GM21367 (cell line): ENCODE measurements around the gene GPR17.

Experiments
- ATAC-seq: cut with Tn5 transposase; IDR thresholded peaks from one replicate; pipeline ENCODE4 v1.9.1; 2021; ENCODE audit not compliant: unreplicated experiment

The GPR17 gene

GRCh38 chr2:127652786-127653357, 6.9 kb downstream of the GPR17 start:
- ATAC-seq: no peak

- ATAC-seq: no peak
Observed at GRCh38 chr2:127653421-127654083, 7.6 kb downstream of the GPR17 start.

- ATAC-seq: no peak
Observed at GRCh38 chr2:127654084-127654837, 8.3 kb downstream of the GPR17 start.

- no peak for ATAC-seq
Observed at GRCh38 chr2:127654838-127655175, 8.9 kb downstream of the GPR17 start.

- no peak for ATAC-seq
Observed at GRCh38 chr2:127655209-127656073, 9.5 kb downstream of the GPR17 start.

- no peak for ATAC-seq
Observed at GRCh38 chr2:127656569-127657231, 10.7 kb downstream of the GPR17 start.

GRCh38 chr2:127657232-127657595, 11.3 kb downstream of the GPR17 start:
- ATAC-seq: no peak

- no peak for ATAC-seq
Observed at GRCh38 chr2:127658146-127658545, 12.2 kb downstream of the GPR17 start.

GRCh38 chr2:127658641-127659407, 12.9 kb downstream of the GPR17 start:
- ATAC-seq: no peak

- ATAC-seq: no peak
Observed at GRCh38 chr2:127659408-127660290, 13.7 kb downstream of the GPR17 start.

GRCh38 chr2:127660291-127660578, 14.3 kb downstream of the GPR17 start:
- no peak for ATAC-seq

- no peak for ATAC-seq
Observed at GRCh38 chr2:127661072-127661649, 15.2 kb downstream of the GPR17 start.

- no peak for ATAC-seq
Observed at GRCh38 chr2:127661949-127662510, 16.1 kb downstream of the GPR17 start.

GRCh38 chr2:127662937-127663565, 17.1 kb downstream of the GPR17 start:
- no peak for ATAC-seq

GRCh38 chr2:127663566-127664064, 17.7 kb downstream of the GPR17 start:
- ATAC-seq: no peak

GRCh38 chr2:127664065-127664894, 18.3 kb downstream of the GPR17 start:
- no peak for ATAC-seq

GRCh38 chr2:127664895-127665225, 18.9 kb downstream of the GPR17 start:
- ATAC-seq: no peak
